Pericardium fibroblast (primary cell): ENCODE data around the gene TASP1. TPM values are rescaled to one million over a fixed set of nuclear protein-coding genes. Genes with fewer than 3 reads are reported as not detected.

Source experiments
- total RNA-seq: library from RNA; depleted of rRNA; stranded (reverse); fragments of >200 nt; gene quantifications from 2 replicates; pipeline ENCODE4 v1.2.3, GENCODE V29; 2015

The TASP1 gene
- 6.0 and 9.2 TPM in 2 replicates for total RNA-seq

GRCh38 chr20:13638496-13639149, at the start of gene TASP1:
Gene TASP1 (minus strand): TSS chr20:13638932. CDS start chr20:13630078, 8,854 bp downstream.

Other genes with a start within 250 kb of the TASP1 start
- 5.6 and 8.3 TPM in 2 replicates for gene ESF1, start 146.0 kb upstream of the TASP1 start, total RNA-seq
- 3.8 and 14.5 TPM in 2 replicates for gene NDUFAF5, start 146.1 kb upstream of the TASP1 start, total RNA-seq